Measurements from ENCODE around the gene PRKG1.

- TF ChIP-seq EP300 (IDR thresholded peaks at IDR 0.05) = no peak
- TF ChIP-seq POLR2AphosphoS5 (IDR thresholded peaks at IDR 0.05) = no peak
- TF ChIP-seq POLR2A (IDR thresholded peaks at IDR 0.05) = no peak
These were observed 45.2 kb downstream of the PRKG1 start for GRCh38 chr10:51119441-51119840.
